ENCODE data around the gene TUBA4A.

GRCh38 chr2:219213026-219213415 lies 40.7 kb downstream of the TUBA4A start:
- TF ChIP-seq, protein P1, sequence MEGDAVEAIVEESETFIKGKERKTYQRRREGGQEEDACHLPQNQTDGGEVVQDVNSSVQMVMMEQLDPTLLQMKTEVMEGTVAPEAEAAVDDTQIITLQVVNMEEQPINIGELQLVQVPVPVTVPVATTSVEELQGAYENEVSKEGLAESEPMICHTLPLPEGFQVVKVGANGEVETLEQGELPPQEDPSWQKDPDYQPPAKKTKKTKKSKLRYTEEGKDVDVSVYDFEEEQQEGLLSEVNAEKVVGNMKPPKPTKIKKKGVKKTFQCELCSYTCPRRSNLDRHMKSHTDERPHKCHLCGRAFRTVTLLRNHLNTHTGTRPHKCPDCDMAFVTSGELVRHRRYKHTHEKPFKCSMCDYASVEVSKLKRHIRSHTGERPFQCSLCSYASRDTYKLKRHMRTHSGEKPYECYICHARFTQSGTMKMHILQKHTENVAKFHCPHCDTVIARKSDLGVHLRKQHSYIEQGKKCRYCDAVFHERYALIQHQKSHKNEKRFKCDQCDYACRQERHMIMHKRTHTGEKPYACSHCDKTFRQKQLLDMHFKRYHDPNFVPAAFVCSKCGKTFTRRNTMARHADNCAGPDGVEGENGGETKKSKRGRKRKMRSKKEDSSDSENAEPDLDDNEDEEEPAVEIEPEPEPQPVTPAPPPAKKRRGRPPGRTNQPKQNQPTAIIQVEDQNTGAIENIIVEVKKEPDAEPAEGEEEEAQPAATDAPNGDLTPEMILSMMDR (IDR thresholded peaks at IDR 0.05; ENCODE audit: low read depth, low read length), result no peak
- TF ChIP-seq POLR2A (IDR thresholded peaks at IDR 0.05; ENCODE audit: extremely low read depth, insufficient read length), result no peak
- TF ChIP-seq, protein P2, sequence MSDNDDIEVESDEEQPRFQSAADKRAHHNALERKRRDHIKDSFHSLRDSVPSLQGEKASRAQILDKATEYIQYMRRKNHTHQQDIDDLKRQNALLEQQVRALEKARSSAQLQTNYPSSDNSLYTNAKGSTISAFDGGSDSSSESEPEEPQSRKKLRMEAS (IDR thresholded peaks at IDR 0.05; ENCODE audit: low read depth, low read length), result no peak
- TF ChIP-seq MYC (IDR thresholded peaks at IDR 0.05; ENCODE audit: low read depth, low read length), result no peak

Measured in NB4 (cell line).